ENCODE data around the gene PPP1R1A.

The PPP1R1A gene

DNA sequence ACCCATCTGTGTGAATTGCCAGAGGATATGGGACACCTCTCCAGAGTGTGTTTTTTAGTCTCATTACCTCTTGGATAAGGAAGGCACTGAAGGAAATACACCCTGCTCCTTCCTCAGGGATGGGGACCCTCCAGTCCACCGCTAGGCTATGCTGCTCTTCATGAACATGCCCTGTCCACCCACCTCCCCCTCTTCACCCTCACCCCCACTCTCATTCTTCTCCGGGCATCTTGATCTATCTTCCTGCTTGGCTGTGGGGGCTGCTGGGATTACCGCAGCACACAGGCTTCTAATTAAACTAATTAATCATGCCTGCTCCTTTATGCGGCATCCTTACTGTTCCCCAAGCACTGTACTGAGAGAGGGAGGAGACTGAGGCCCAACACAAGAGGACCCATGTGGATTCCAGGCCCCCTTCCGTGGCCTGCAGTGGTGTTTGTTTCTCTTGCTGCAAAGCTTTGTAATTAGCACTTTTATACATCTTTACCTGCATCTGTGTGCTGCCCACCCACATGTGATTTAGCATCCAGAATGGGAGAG lies 46.6 kb downstream of the PPP1R1A start:
- TF ChIP-seq, protein P1, sequence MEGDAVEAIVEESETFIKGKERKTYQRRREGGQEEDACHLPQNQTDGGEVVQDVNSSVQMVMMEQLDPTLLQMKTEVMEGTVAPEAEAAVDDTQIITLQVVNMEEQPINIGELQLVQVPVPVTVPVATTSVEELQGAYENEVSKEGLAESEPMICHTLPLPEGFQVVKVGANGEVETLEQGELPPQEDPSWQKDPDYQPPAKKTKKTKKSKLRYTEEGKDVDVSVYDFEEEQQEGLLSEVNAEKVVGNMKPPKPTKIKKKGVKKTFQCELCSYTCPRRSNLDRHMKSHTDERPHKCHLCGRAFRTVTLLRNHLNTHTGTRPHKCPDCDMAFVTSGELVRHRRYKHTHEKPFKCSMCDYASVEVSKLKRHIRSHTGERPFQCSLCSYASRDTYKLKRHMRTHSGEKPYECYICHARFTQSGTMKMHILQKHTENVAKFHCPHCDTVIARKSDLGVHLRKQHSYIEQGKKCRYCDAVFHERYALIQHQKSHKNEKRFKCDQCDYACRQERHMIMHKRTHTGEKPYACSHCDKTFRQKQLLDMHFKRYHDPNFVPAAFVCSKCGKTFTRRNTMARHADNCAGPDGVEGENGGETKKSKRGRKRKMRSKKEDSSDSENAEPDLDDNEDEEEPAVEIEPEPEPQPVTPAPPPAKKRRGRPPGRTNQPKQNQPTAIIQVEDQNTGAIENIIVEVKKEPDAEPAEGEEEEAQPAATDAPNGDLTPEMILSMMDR (IDR thresholded peaks at IDR 0.05; ENCODE audit: low read depth, low read length, poor library complexity, severe bottlenecking), result no peak
- TF ChIP-seq EZH2phosphoT487 (IDR thresholded peaks at IDR 0.05; ENCODE audit: borderline replicate concordance, low read length), result no peak
- Histone ChIP-seq H3K27me3 (ENCODE audit: control insufficient read depth, low read length) (no peaks in the 10 kb centered on the region), H3K27ac (ENCODE audit: low read depth, low read length) (no peak overlapping the region), H3K36me3 (ENCODE audit: control insufficient read depth, low read length) (peaks cover 71% of the 10 kb centered on the region), H3K4me1 (ENCODE audit: control insufficient read depth, low read length) (no peaks in the 10 kb centered on the region), H3K4me3 (ENCODE audit: low read length) (no peak overlapping the region), H3K9me3 (ENCODE audit: control insufficient read depth, insufficient read depth, low read length) (no peaks in the 10 kb centered on the region), H4K20me1 (ENCODE audit: control insufficient read depth, insufficient read depth, low read depth, low read length) (no peaks in the 10 kb centered on the region), H3F3A (ENCODE audit: control insufficient read depth, insufficient read depth) (no peaks in the 10 kb centered on the region), H3K4me2 (ENCODE audit: low read length) (no peak overlapping the region), H3K79me2 (ENCODE audit: control insufficient read depth, low read length) (no peaks in the 10 kb centered on the region), H3K9me2 (replicated peaks; ENCODE audit: control insufficient read depth, low read length) (no peaks in the 10 kb centered on the region)

DNA sequence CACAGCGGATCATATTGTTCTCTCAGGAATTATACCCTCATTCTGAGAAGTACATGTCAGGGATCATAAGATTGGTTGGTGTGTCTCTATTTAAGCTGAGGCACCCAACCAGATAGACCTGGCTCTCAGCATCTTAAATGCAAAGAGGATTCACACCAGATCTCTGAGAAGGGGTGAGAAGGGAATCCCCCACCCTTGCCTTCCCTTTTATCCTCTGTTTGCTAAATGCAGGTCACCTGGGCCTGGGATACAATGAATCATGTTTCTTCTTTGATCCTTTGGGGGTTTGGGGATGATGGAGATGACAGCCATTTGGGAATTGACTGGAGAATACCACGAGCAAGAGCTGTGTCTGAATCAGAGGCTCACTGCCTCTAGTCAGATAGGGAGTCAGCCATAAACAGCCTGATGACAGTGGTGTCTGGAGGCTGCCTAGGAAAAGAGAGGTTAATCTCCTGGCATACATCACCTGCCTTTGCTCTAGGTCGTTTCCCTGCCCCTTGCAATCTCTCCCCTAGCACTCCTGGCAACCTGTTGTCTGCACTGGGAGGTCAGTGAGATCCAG lies 50.2 kb downstream of the PPP1R1A start:
- no peaks in the 10 kb centered on the region for H3K9me3 ChIP-seq (ENCODE audit: control insufficient read depth, insufficient read depth, low read length)
- no peaks in the 10 kb centered on the region for H4K20me1 ChIP-seq (ENCODE audit: control insufficient read depth, insufficient read depth, low read depth, low read length)
- H3K27me3 ChIP-seq (ENCODE audit: control insufficient read depth, low read length), result no peaks in the 10 kb centered on the region
- no peak for TF ChIP-seq EZH2phosphoT487 (IDR thresholded peaks at IDR 0.05; ENCODE audit: borderline replicate concordance, low read length)
- TF ChIP-seq, protein P1 (IDR thresholded peaks at IDR 0.05; ENCODE audit: low read depth, low read length, poor library complexity, severe bottlenecking), result no peak
- H3F3A ChIP-seq (ENCODE audit: control insufficient read depth, insufficient read depth), result no peaks in the 10 kb centered on the region
- no peak overlapping the region for H3K4me3 ChIP-seq (ENCODE audit: low read length)
- no peaks in the 10 kb centered on the region for H3K79me2 ChIP-seq (ENCODE audit: control insufficient read depth, low read length)
- H3K9me2 ChIP-seq (replicated peaks; ENCODE audit: control insufficient read depth, low read length), result no peaks in the 10 kb centered on the region
- no peaks in the 10 kb centered on the region for H3K4me1 ChIP-seq (ENCODE audit: control insufficient read depth, low read length)
- no peak overlapping the region for H3K4me2 ChIP-seq (ENCODE audit: low read length)
- peaks cover 95% of the 10 kb centered on the region for H3K36me3 ChIP-seq (ENCODE audit: control insufficient read depth, low read length)
- H3K27ac ChIP-seq (ENCODE audit: low read depth, low read length), result no peak overlapping the region

DNA sequence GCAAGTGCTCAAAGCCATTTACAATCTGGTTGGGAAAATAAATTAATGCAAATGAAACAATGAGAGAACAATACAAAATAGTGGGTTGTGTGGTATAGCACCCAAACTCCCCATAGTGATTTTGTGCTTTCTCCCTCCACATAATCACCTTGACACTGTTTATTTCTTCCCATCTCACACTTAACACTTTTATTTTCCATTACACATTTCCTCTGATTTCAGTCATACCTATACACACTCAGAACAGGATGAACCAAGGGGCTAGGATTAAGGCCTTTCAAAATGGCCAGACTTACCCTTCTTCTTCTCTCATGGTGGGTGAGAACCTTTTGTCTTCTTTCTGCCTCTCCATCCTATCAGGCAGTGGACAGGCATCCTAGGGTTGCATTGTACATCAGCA lies 53.0 kb downstream of the PPP1R1A start:
- Histone ChIP-seq H3K4me3 (ENCODE audit: low read length) (no peak overlapping the region), H3F3A (ENCODE audit: control insufficient read depth, insufficient read depth) (no peaks in the 10 kb centered on the region), H3K4me1 (ENCODE audit: control insufficient read depth, low read length) (no peaks in the 10 kb centered on the region), H3K36me3 (ENCODE audit: control insufficient read depth, low read length) (peaks cover 94% of the 10 kb centered on the region), H3K9me2 (replicated peaks; ENCODE audit: control insufficient read depth, low read length) (no peaks in the 10 kb centered on the region), H4K20me1 (ENCODE audit: control insufficient read depth, insufficient read depth, low read depth, low read length) (no peaks in the 10 kb centered on the region), H3K9me3 (ENCODE audit: control insufficient read depth, insufficient read depth, low read length) (no peaks in the 10 kb centered on the region), H3K4me2 (ENCODE audit: low read length) (no peak overlapping the region), H3K27me3 (ENCODE audit: control insufficient read depth, low read length) (no peaks in the 10 kb centered on the region), H3K79me2 (ENCODE audit: control insufficient read depth, low read length) (no peaks in the 10 kb centered on the region), H3K27ac (ENCODE audit: low read depth, low read length) (no peak overlapping the region)
- no peak for TF ChIP-seq EZH2phosphoT487 (IDR thresholded peaks at IDR 0.05; ENCODE audit: borderline replicate concordance, low read length)
- TF ChIP-seq, protein P1 (IDR thresholded peaks at IDR 0.05; ENCODE audit: low read depth, low read length, poor library complexity, severe bottlenecking), result no peak
